GM18519 (cell line): Measurements from ENCODE around the gene DMD.
"Not testable (repeated sequence)": the region's sequence is repeated elsewhere in the genome, so short reads cannot be mapped to it uniquely, and the experiment has no call there.

Experiments used
- ATAC-seq: cut with Tn5 transposase; IDR thresholded peaks from one replicate; pipeline ENCODE4 v1.9.1; 2021; ENCODE audit warnings: mild to moderate bottlenecking, moderate library complexity; ENCODE audit not compliant: unreplicated experiment, low FRiP score

Gene DMD

DNA sequence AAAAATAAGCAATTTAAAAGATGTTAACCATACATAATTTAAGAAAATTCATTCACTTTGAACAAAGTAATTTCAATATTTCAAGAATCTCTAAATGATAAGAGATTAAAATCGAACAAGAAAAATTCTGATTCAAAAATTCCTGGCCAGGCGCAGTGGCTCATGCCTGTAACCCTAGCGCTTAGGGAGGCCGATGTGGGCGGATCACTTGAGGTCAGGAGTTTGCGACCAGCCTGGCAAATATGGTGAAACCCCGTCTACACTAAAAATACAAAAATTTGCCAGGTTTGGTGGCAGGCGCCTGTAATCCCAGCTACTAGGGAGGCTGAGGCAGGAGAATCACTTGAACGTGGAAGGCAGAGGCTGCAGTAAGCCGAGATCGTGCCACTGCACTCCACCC, 1279.0 kb downstream of the DMD start:
- ATAC-seq, result not testable (repeated sequence)

DNA sequence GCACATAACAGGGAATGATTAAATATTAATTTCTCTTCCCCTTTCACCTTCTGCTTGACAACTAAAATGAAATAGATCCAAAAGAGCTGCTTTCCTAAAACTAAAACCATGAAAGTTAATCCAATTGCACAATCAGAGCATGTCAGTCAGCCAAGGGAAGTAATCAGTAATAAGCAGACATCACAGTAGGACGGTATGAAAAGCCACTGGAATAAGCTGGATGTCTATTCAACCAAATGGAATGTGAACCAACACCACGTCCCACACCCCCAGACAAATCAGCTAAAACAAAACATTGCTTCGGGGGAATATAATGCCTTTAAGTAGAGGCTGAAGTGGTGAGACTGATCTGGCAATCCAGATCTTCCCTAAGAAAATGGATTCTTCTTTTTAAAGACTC, 1280.1 kb downstream of the DMD start:
- ATAC-seq, result no peak

DNA sequence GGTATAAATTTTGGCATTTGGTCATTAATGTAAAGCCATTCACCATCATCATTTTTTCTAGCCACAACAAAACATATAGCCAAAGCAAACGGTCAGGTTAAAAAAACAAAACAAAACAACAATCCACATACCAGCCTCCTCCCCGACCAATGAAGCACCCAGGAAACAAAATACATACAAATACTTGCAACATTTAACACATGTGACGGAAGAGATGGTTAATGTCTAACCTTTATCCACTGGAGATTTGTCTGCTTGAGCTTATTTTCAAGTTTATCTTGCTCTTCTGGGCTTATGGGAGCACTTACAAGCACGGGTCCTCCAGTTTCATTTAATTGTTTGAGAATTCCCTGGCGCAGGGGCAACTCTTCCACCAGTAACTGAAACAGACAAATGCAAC, 1282.0 kb downstream of the DMD start:
- no peak for ATAC-seq

DNA sequence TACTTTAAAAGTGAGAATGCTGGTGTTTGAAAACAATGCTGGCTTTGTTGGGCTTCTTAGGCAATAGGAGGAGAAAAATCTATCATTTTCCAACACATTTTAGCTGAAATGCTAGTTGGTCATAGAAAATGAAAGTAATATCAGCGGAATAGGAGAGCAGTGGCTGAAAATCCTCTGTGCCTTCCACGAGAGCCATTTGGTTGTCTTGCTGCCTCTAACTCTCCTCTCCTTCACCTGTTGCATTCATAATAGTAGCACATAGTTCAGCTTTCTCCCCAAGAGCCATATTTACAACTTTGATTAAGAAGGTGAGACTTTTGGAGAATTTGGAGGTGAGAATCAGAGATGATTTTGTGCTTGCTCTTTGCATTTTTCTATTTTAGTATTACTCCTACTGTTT, 1290.1 kb downstream of the DMD start:
- ATAC-seq, result no peak

DNA sequence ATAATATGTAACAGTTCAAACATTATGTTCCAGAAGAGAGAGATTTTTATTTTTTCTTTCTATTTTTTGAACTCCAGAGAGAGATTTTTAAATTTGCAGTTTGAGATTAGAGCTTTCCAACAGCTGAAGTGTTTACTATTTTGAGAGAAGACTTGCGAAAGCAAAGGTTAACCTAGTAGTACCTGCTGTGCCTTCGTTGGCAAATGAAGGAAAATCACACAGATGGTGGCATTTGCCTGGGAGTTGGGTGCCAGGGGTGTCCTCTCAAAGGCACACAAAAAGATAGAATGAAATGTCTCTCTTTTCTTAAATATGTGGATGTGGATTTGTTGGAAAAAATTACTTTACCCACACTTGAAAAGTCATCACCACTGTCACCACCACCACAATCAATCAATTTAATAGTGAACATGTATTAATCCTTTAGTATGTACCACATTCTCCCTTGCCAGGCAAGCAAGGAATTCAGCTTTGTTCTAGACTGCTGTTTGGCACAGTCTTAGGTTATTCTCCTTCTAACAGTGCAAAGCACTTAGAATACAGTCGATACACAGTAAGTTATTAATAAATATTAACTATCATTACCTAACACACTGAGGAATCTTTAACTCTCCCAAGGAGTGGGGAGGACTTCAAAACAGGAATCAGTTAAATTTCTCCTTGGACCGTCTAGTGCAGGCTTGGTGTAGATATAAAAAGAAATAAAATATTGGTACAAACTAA, 1301.3 kb downstream of the DMD start:
- no peak for ATAC-seq

DNA sequence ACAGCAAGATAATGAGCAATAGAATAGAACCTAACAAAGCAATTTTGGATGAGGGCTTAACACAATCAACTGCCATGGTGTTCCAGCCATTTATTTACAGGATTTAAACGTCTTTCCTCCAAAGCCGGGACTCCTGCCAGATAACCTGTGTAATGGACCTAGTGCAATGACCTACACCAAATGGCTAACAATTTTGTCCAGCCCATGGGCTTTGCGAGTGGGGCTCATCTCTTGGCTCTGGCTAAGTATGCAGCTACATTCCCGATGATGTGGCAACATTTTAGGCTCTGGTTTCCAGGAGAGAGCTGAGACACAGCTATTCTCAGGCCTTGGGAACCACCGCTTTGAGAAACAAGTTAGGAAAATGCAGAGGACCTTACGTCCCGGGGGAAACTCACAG, 1317.2 kb downstream of the DMD start:
- no peak for ATAC-seq

DNA sequence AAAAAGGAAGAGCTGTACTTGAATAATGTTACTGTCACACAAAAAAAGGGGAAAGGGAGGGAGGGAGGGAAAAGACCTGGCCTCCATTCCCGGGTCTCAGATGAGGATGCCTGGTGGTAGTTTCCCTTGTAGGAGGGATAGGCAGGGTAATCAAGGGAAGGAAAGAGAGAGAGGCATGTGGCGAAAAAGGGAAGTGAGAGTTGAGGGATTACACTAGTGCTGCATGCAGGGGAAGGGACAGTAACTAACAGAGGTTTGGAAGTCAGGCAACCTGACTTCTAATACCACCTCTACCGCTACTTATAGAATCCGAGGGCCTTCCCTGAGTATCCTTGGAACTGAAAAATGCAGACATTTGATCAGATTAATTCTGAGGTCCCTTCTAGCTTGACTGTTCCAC, 1317.8 kb downstream of the DMD start:
- no peak for ATAC-seq

DNA sequence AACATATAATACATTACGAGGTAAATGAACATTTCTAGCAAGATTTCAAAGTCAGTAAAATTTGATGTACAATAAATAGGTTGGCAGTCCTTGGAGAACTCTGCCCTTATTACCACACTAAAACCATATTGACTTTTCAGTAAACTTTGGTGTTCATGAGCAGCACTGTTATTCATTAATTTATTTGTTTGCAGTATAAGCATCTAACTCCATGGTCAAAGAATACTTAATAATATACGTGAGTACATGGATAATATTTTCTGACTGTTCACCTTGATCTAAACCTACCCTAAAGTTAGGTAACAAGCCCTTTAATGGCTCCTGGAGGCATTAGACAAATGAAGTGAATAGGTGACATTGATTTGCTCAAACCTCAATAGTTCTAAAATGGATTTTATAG, 1322.3 kb downstream of the DMD start:
- ATAC-seq, result no peak

DNA sequence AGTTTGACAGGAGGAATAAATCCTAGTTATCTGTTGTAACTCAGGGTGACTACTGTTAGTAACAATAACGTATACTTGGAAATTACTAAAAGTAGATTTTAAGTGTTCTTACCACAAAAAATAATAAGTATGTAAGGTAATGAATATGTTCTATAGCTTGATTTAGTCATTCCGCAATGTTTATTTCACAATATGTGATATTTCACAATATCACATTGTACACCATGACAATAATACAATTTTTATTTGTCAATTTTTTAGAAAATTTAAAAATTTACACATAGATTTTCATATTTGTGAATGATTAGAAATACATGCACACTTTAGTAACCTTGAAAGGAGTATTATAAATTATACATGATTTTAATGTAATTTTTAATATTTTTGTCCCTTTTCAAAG, 1326.8 kb downstream of the DMD start:
- ATAC-seq, result no peak

DNA sequence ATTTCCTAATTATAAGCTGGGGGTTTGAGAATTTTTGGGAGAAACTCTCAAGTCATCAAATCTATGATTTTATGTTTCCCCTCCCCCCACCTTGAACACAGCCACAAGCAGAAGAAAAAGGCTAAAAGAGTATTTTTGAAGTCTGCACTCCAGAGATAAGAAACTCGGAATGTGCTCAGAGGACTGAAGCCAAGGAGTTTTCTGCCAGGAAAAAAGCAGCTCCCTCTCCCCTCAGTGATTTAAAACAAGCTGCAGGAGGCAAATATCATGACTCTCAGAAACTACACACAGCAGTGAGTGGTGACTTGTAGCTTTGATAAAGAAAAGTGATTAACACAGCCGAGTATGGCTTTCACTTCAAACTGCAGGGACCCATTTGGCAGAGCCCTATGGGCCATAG, 1339.3 kb downstream of the DMD start:
- ATAC-seq, result no peak

DNA sequence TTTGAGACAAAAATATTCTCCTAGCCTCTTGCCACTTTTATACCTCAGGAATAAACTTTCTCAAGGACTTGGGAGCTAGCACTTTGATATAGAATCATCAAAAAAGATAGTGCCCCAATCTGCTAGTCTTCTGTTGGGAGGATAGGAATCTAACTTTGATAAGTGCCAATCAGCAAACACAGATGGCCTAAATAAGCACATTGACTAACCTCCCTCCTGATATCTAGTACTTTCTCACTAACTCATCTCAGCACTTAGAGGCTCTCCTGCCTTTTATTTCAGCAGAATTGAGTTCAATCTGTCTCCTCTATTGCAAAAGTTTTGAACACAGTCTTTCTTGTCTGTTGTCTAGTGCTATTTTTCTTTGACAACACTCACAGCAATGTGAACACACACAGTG, 1341.1 kb downstream of the DMD start:
- no peak for ATAC-seq

DNA sequence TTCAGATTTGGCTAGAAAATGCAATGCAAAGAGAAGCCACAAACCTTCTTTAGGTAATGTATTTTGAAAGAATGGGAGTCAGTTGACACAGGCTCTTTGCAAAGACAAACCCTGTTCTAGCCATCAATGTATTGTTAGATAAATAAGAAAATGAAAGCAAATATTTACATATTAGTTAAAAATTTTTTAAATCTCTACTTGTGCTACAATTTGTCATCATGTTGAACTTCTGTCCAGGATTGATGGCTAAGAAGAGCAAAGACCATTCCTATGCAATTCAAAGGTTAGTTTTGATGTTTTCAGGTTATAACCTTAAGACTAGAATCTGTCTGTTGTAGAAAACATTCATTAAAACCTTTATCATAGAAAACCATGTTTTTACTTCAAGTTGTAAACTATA, 1350.7 kb downstream of the DMD start:
- ATAC-seq, result no peak

DNA sequence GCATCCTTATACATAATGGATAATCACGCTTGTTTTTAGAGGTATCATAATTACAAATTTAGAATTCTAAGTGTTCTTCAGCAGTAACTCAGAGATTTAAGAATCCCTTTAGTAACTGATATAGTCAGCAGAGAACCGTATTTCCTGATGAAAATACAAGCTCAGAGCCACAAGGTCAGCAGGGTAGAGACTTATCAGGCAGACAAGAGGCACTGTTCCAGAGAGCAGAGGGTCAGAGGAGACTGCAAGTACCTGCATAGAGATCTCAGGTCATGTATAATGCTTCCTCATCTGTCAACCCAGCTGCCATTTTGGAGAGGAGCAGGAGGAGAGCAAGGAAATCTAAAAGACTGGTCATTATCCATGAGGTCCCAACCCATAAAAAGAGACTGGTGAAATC, 1352.4 kb downstream of the DMD start:
- no peak for ATAC-seq

DNA sequence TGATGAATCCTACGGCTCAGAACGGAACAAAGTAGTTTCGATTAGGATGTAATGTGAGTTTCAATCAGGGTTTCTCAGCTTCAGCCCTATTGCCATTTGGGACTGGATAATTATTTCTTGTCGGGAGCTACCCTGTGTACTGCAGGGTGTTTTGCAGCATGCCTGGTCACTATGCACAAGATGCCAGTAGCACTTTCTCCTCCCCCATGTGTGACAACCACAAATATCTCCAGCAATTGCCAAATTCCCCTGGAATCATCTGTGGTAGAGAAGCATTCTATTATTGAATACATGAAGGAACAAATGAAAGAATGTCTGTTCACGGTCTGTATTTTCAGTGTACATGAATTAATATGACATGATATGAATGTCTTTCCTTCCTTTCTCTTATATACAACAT, 1356.6 kb downstream of the DMD start:
- ATAC-seq, result no peak

DNA sequence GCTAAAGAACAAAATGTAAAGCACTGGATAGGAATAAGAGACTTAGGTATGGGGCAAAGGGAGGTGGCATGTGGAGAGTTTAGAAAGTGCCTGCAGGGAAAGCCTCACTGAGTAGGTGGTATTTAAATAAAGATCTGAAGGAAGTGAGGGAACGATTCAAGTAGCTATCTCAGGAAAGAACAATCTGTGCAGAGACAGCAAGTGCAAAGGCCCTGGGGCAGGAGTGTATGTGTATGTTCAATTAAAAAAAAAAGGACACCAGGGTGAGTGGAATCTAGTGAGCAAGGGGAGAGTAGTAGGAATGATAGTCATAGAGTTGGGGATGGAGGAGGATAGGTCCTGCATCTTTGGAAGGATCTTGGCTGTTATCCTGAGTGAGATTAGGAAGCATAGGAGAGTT, 1359.6 kb downstream of the DMD start:
- no peak for ATAC-seq

DNA sequence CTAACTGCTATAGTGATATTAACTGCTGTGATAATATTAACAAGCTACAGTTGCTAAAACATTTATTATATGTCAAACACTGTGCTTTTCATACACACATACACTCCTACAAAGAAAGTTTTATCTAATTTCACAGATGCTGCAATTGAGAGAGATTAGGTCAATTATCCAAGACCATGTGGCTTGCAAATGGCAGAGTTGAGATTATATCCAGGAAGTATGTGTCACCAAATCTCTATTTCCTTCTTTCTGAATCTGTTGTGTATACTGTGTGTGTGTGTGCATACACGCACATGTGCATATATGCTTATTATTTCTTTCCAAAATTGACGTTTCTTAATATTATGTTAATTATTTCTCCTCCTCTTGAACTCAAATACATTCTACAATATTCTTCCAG, 1363.6 kb downstream of the DMD start:
- no peak for ATAC-seq

DNA sequence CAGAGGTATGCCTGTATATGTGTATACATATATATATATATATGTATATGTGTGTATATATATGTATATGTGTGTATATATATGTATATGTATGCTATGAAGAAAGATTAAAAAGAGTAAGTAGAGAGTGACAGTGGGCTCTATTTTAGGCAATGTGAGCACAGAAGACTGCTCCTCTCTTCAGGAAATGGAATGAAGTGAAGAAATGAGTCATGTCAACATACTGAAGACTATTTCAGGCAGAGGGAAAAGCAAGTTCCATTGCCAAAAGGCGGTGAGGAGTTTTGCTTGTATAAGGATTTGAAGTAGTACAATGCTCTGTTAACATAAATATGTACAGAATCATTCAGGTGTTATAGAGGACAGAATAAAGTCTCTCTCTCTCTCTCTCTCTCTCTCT, 1366.3 kb downstream of the DMD start:
- no peak for ATAC-seq

DNA sequence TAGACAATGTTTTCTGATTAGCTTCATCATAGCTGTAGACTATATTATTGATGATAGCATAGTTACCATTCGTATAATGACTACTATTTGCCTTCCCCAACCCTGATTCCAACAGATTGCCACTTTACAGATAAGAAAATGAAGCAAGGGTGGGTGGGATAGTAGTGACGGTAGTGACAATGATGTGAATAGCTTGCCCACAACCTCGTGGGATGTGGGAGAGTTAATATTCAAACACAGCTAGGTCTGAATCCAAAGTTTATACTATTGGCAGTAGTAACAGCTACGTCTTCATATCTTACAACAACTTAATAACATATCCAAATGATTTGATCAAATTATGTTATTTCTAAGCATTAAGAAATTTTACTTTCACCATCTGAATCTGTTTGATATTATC, 1372.7 kb downstream of the DMD start:
- no peak for ATAC-seq

DNA sequence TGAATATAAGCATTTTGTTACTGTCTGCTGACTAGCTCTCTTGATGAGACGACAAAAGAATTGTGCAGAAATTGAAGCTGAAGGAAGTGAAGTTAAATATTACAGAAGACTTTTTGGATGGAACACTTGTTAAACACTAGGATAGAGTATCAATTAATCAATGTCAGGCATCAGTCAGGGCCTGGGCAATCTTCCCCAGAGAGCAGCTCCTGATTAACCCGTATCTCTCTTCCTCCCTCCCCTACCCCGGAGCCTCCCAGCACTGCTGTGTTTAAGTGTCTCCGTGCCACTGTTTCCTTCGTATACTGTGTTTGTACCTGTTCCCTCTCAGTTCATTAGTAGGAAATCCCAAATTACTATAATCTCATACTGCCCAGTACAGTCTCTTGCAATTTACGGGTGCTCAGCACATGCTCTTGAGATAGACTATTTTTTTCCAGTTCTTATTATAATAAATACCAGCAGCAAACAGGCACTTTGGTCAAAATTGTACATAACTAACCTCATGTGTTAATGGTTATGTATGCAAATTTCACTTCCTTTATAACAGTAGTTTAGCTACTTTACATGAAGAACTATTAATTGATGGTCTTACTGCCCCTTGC, 1373.8 kb downstream of the DMD start:
- no peak for ATAC-seq

DNA sequence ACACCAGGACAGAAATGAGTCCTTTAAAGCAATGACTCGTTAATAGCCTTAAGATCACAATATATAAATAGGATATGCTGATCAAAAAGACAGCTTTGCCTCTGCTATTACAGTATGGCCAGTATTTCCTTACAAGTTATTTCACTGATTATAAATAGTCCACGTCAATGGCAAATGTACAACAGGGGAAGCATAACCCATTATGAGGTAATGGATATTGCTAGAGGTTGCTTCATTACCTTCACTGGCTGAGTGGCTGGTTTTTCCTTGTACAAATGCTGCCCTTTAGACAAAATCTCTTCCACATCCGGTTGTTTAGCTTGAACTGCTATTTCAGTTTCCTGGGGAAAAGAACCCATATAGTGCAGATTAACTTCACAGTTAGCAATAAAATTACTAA, 1374.9 kb downstream of the DMD start:
- ATAC-seq, result no peak

DNA sequence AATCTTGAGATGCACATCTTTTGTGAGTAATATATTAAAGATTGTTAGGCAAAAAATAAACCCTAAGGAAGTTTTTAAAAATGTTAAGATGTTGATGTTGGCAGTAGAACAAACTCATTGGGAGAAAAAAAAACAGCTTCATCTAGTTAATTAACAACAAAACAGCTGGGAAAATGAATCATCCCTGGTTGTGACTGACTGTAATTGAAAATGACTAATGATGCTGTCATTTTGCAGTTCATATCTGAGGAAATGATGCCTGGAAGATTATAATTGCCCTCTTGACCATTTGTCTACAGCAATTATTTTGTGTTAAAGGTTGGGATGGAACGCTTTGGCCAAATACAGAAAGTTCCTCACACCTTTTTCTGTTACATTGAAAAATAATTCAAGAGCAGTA, 1379.1 kb downstream of the DMD start:
- ATAC-seq, result no peak

DNA sequence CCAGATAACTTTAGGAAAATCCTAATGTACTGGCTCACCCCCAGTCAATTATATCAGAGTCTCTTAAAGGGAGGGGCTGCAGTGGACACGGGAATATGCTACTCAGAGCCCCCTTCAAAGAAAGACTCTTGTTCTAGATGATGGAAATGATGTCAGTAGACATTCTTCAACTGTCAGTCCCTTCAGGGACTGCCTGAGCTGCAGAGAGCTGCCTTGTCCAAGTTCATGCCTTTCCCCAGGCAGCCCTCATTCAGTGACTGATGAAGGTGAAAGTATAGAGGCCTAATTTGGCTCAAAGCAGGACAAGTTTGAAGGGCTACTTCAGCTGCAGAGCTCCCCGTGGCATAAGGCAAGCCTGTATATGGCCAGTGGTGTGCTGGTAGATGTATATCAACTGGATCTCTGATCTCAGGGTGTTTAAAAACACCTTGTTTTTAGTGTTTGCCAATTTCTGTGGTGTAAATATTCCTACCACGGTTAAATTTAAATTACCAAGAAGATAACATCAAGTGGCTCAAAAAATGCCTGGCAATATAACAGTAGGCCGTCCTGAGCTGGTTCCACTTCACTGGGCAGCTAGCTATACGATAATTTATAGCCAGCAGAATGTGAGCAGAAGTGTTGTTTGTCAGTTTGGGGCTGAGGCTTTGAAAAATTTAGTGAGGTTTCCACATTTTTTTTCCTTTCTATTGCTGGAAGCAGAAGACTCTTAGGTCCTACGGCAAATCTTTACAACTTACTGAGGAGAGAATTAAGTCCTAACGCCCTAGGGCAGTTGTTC, 1390.7 kb downstream of the DMD start:
- ATAC-seq, result no peak
